GM23248 (cell line): Measurements from ENCODE around the gene MTMR4. TPM values are rescaled to one million over a fixed set of nuclear protein-coding genes. Genes with fewer than 3 reads are reported as not detected.
"Not testable (repeated sequence)": the region's sequence is repeated elsewhere in the genome, so short reads cannot be mapped to it uniquely, and the experiment has no call there.

ENCODE experiments used
- DNase-seq: peaks from one replicate; pipeline ENCODE4 v3.0.0-alpha.2; 2015
- H2AFZ ChIP-seq: fragments of 200-600 bp; sonication (generic); 2 replicates; pipeline ENCODE4 v1.6.1; 2016; ENCODE audit warnings: antibody characterized with exemption
- H3F3A ChIP-seq: fragments of 200-600 bp; sonication (generic); 2 replicates; pipeline ENCODE4 v1.6.1; 2016; ENCODE audit warnings: mild to moderate bottlenecking, antibody characterized with exemption, mixed run types; ENCODE audit not compliant: insufficient read depth
- H3K27ac ChIP-seq: fragments of 200-600 bp; sonication (generic); 2 replicates; pipeline ENCODE4 v1.5.1; 2016; ENCODE audit warnings: mild to moderate bottlenecking
- H3K27me3 ChIP-seq: fragments of 200-600 bp; sonication (generic); replicated peaks from 2 replicates; pipeline ENCODE4 v1.6.1; 2016; ENCODE audit warnings: mild to moderate bottlenecking; ENCODE audit not compliant: insufficient read depth
- H3K36me3 ChIP-seq: fragments of 200-600 bp; sonication (generic); 2 replicates; pipeline ENCODE4 v1.6.1; 2016; ENCODE audit warnings: low read depth, mild to moderate bottlenecking
- H3K4me1 ChIP-seq: fragments of 200-600 bp; sonication (generic); 2 replicates; pipeline ENCODE4 v1.6.1; 2016; ENCODE audit warnings: mild to moderate bottlenecking; ENCODE audit not compliant: insufficient read depth
- H3K4me2 ChIP-seq: fragments of 200-600 bp; sonication (generic); one replicate; pipeline ENCODE4 v1.6.1; 2016; ENCODE audit warnings: mild to moderate bottlenecking; ENCODE audit not compliant: unreplicated experiment
- H3K4me3 ChIP-seq: fragments of 200-600 bp; sonication (generic); 2 replicates; pipeline ENCODE4 v1.5.1; 2016; ENCODE audit warnings: mild to moderate bottlenecking
- H3K79me2 ChIP-seq: fragments of 200-600 bp; sonication (generic); 2 replicates; pipeline ENCODE4 v1.6.1; 2016; ENCODE audit warnings: mild to moderate bottlenecking; ENCODE audit not compliant: insufficient read depth
- H3K9ac ChIP-seq: fragments of 200-600 bp; sonication (generic); 2 replicates; pipeline ENCODE4 v1.6.1; 2016; ENCODE audit warnings: mild to moderate bottlenecking
- H3K9me2 ChIP-seq: fragments of 200-600 bp; sonication (generic); 2 replicates; pipeline ENCODE4 v1.6.1; 2016; ENCODE audit warnings: mixed run types, mild to moderate bottlenecking, moderate library complexity; ENCODE audit not compliant: insufficient read depth
- H3K9me3 ChIP-seq: fragments of 200-600 bp; sonication (generic); one replicate; pipeline ENCODE4 v1.6.1; 2017; ENCODE audit warnings: low read depth
- H4K20me1 ChIP-seq: fragments of 200-600 bp; sonication (generic); 2 replicates; pipeline ENCODE4 v1.6.0; 2016; ENCODE audit not compliant: insufficient read depth
- EZH2 ChIP-seq: fragments of 200-600 bp; sonication (generic); IDR thresholded peaks from 2 replicates; pipeline ENCODE4 v1.6.1; 2018; ENCODE audit warnings: antibody characterized with exemption, mild to moderate bottlenecking; ENCODE audit not compliant: insufficient read depth, poor library complexity, severe bottlenecking
- EZH2phosphoT487 ChIP-seq: fragments of 200-600 bp; sonication (generic); IDR thresholded peaks from 2 replicates; pipeline ENCODE4 v1.6.1; 2018; ENCODE audit warnings: antibody characterized with exemption, moderate library complexity, mild to moderate bottlenecking, low read depth; ENCODE audit not compliant: insufficient read depth
- WGBS, 2 experiments: methylation state at CpG; one replicate each; pipeline ENCODE4 v1.1.6; 2015 to 2017; ENCODE audit warnings: low lambda C conversion rate in 2 of 2, low coverage in 1 of 2; ENCODE audit errors: missing lambda C conversion rate in 2 of 2; 5-methylcytosine and 5-hydroxymethylcytosine counted together
- in situ Hi-C: fragments of 300-500 bp; cut with MboI; formaldehyde crosslinking; loops from 2 replicates; pipeline ENCODE4 v1.15.0; 2020
- polyA plus RNA-seq: library from polyadenylated mRNA; unstranded; fragments of >200 nt; fragmentation: Nextera tagmentation; extraction: Ambion mirVana; gene quantifications from 2 replicates; pipeline ENCODE4 v1.2.1, GENCODE V29; 2016
- total RNA-seq: library from RNA; depleted of rRNA; stranded (reverse); fragments of >200 nt; shearing (Covaris generic); gene quantifications from 2 replicates; pipeline ENCODE4 v1.2.3, GENCODE V29; 2014; rRNA removed

MTMR4 gene
- total RNA-seq = 19.6 and 20.4 TPM in 2 replicates
- polyA plus RNA-seq = 8.0 and 8.2 TPM in 2 replicates

DNA sequence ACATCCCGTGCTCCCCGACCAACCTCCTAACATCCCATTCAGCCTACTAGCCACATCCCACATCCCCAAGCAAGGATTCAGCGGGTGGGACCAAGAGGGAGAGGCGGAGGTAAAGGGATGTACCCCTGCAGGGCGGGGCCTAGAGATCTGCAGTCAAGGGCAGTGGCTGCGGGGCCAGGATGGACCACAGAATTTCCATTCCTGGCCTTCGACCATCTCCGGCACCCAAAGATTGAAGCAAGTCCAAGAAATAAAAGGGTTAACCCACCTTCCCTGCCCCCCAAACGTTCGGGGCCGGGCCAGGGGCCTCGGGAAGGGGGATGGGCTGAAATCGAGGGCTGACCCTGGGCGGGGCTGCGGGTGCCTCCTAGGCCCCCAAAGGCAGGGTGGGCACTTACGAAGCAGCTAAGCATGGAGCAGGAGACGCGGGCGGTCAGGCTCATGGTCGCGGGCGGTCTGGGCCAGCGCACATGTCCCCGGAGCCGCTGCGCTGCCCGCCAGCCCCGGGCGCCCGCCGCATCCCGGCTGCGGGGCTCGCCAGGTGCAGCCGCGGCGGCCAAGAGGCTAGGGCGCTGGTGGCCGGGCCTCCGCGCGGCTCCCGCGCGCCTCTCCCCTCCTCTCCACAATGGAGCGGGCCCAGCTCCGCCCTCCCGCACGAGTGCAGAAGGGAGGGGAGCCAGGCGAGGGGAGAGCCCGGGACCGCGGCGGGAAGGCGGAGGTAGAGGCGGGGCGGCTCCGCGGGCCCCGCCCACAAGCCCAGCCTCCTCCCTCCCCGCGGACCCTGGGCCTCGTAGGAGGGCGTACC is at the start of gene MTMR4:
TSS of gene MTMR4 (minus strand) at position 674 of the 805 bp plus-strand sequence. CDS start at position 443, 231 bp downstream.
- in situ Hi-C loops = no loop called here
- Histone ChIP-seq H3K27ac (no peak within 1 kb of the TSS), H3K27me3 (no peaks in the 10 kb centered on the region), H3K36me3 (peaks cover 12% of the 10 kb centered on the region; the same call in 1 of the 2 replicates), H3K9me3 (no peaks in the 10 kb centered on the region), H3K4me2 (peak within 1 kb of the TSS; percentile 85), H2AFZ (peak within 1 kb of the TSS; percentile 81), H4K20me1 (no peaks in the 10 kb centered on the region), H3K4me3 (peak within 1 kb of the TSS; percentile 83), H3K4me1 (0 out of 2 replicates have a peak, but pooled peaks cover 5% of the 10 kb centered on the region), H3K9ac (peak within 1 kb of the TSS; percentile 73), H3F3A (peaks cover 13% of the 10 kb centered on the region), H3K79me2 (no peaks in the 10 kb centered on the region), H3K9me2 (no peaks in the 10 kb centered on the region)
- TF ChIP-seq EZH2 (no peak), EZH2phosphoT487 (no peak)
- DNase-seq = peak; percentile 85
- WGBS, 2 experiments = 1 to 2% methylated on average over 35 to 36 of the region's 64 CpGs

DNA sequence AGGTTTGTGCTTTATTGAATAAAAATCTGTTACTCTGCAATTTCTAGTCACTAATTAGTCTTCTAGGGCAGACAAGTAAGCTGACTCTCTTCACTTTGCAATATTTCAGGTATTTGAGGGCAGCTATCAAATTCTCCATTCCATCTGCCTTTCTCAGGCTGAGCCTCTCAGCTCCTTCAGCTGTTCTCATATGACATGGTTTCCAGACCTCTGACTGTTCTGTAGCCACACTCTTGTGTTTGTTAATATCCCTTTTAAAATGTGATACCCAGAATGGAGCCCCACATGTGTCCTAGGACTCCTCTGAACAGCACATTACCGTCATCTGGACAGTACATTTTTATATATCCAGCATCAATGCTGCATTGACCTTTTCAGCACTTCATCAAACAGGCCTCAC is 46.1 kb upstream of the MTMR4 start:
- no peaks in the 10 kb centered on the region for H3K4me1 ChIP-seq
- H3K27ac ChIP-seq = no peak overlapping the region
- H3K27me3 ChIP-seq = no peaks in the 10 kb centered on the region; the same call in 1 of the 2 replicates
- WGBS, 2 experiments = 50 to 53% methylated on average over 1 of the region's 1 CpG
- H2AFZ ChIP-seq = no peak overlapping the region
- no peak for DNase-seq
- H3K9me2 ChIP-seq = no peaks in the 10 kb centered on the region
- H4K20me1 ChIP-seq = no peaks in the 10 kb centered on the region
- TF ChIP-seq EZH2 = no peak
- TF ChIP-seq EZH2phosphoT487 = no peak
- H3K9ac ChIP-seq = no peak overlapping the region
- no peaks in the 10 kb centered on the region for H3K9me3 ChIP-seq
- H3K36me3 ChIP-seq = no peaks in the 10 kb centered on the region
- H3K79me2 ChIP-seq = no peaks in the 10 kb centered on the region
- no peaks in the 10 kb centered on the region for H3F3A ChIP-seq
- in situ Hi-C loops = no loop called here
- H3K4me3 ChIP-seq = no peak overlapping the region
- H3K4me2 ChIP-seq = no peak overlapping the region

GRCh38 chr17:58557981-58558380 is 43.5 kb upstream of the MTMR4 start:
- Histone ChIP-seq H3K36me3 (no peaks in the 10 kb centered on the region), H3F3A (no peaks in the 10 kb centered on the region), H3K27ac (no peak overlapping the region), H3K27me3 (no peaks in the 10 kb centered on the region), H4K20me1 (no peaks in the 10 kb centered on the region), H3K9me3 (no peaks in the 10 kb centered on the region), H3K9ac (no peak overlapping the region), H3K4me1 (no peaks in the 10 kb centered on the region), H2AFZ (no peak overlapping the region), H3K9me2 (no peaks in the 10 kb centered on the region), H3K4me3 (no peak overlapping the region), H3K4me2 (no peak overlapping the region), H3K79me2 (no peaks in the 10 kb centered on the region)
- in situ Hi-C loops = no loop called here
- DNase-seq = no peak
- TF ChIP-seq EZH2phosphoT487 (no peak), EZH2 (no peak)
- 44 to 58% methylated on average over 3 of the region's 3 CpGs for WGBS, 2 experiments

GRCh38 chr17:58556833-58557250 is 42.4 kb upstream of the MTMR4 start:
- 5 to 15% methylated on average over 5 of the region's 5 CpGs for WGBS, 2 experiments
- H3F3A ChIP-seq = no peaks in the 10 kb centered on the region

DNA sequence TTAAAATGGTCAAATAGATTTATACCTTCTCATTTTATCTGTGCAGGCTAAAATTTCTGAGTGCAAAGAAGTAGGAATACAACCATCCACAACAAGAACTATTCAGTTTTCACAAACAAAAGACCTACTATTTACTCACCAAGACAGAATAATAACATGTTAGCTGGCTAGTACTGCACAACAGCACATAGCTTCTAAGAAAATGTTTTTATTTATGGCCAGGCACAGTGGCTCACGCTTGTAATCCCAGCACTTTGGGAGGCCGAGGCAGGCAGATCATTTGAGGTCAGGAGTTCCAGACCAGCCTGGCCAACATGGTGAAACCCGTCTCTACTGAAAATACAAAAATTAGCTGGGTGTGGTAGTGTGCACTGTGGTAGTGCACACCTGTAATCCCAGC is 40.7 kb upstream of the MTMR4 start:
- in situ Hi-C loops, H3K4me2 ChIP-seq, H3K9me3 ChIP-seq, H3K36me3 ChIP-seq, H3K79me2 ChIP-seq, H3K4me1 ChIP-seq, H4K20me1 ChIP-seq, DNase-seq, H3K27me3 ChIP-seq, H2AFZ ChIP-seq, H3K27ac ChIP-seq, H3K4me3 ChIP-seq, H3F3A ChIP-seq, H3K9me2 ChIP-seq, H3K9ac ChIP-seq: not testable (repeated sequence)
- WGBS, 2 experiments = 33 to 36% methylated on average over 3 of the region's 3 CpGs

More at GRCh38 chr17:58556833-58557250, 42.4 kb upstream of the MTMR4 start:
- Histone ChIP-seq H3K9me3 (no peaks in the 10 kb centered on the region), H3K79me2 (no peaks in the 10 kb centered on the region), H2AFZ (no peak overlapping the region), H3K4me2 (no peak overlapping the region), H3K9me2 (no peaks in the 10 kb centered on the region), H3K4me3 (no peak overlapping the region), H3K27ac (no peak overlapping the region), H3K27me3 (no peaks in the 10 kb centered on the region), H3K9ac (no peak overlapping the region), H4K20me1 (no peaks in the 10 kb centered on the region), H3K4me1 (no peaks in the 10 kb centered on the region), H3K36me3 (no peaks in the 10 kb centered on the region)
- in situ Hi-C loops = no loop called here
- no peak for DNase-seq
- no peak for TF ChIP-seq EZH2
- no peak for TF ChIP-seq EZH2phosphoT487
